SK-N-SH (cell line): ENCODE measurements around the gene TPCN2. TPM values are rescaled to one million over a fixed set of nuclear protein-coding genes. Genes with fewer than 3 reads are reported as not detected.
A peak's percentile ranks its signal among the peaks of the same experiment; 100 is the strongest.

Experiments
- CTCF ChIA-PET: fragments of 300-600, 350-600 bp; formaldehyde crosslinking; extraction: SDS; loops from one replicate; lab custom pipeline; 2021; lab: Yijun Ruan, JAX
- POLR2A ChIA-PET: fragments of 350-600 bp; sonication (Branson Sonifier 250); formaldehyde crosslinking; extraction: SDS; loops from one replicate; lab custom pipeline; 2020; ENCODE audit warnings: antibody characterized with exemption, inconsistent platforms; lab: Yijun Ruan, JAX
- DNase-seq: peaks from one replicate; pipeline ENCODE4 v3.0.0; 2012
- H2AFZ ChIP-seq: fragments of 200-600 bp; sonication (generic); 2 replicates; pipeline ENCODE4 v1.8.1; 2016; ENCODE audit warnings: antibody characterized with exemption, mild to moderate bottlenecking, low read depth
- H3F3A ChIP-seq: fragments of 200-600 bp; sonication (generic); replicated peaks from 2 replicates; pipeline ENCODE3; 2016; ENCODE audit warnings: antibody characterized with exemption, mild to moderate bottlenecking; ENCODE audit not compliant: insufficient read depth
- H3K27ac ChIP-seq, 2 experiments: fragments of 200-500 bp in 1 of 2; fragments of 200-600 bp in 1 of 2; sonication (Bioruptor generic) in 1 of 2; sonication (generic), shearing (Covaris generic) in 1 of 2; 2 replicates each; pipeline versions ENCODE4 v1.5.1 to v1.6.1; 2014 to 2016; ENCODE audit warnings: low read depth in 2 of 2, inconsistent platforms in 1 of 2, low read length in 1 of 2, mild to moderate bottlenecking in 1 of 2, mixed read lengths in 1 of 2
- H3K27me3 ChIP-seq: fragments of 200-600 bp; sonication (generic), shearing (Covaris generic); 2 replicates; pipeline ENCODE4 v1.6.1; 2016; ENCODE audit warnings: mixed run types; ENCODE audit not compliant: insufficient read depth
- H3K36me3 ChIP-seq, 2 experiments: fragments of 200-500 bp in 1 of 2; fragments of 200-600 bp in 1 of 2; sonication (Bioruptor generic) in 1 of 2; sonication (generic) in 1 of 2; replicated peaks in 1 of 2; 2 replicates each; pipeline versions ENCODE3 to v1.5.1; 2014 to 2016; ENCODE audit warnings: low read length in 1 of 2, mild to moderate bottlenecking in 1 of 2; ENCODE audit not compliant: insufficient read depth in 2 of 2, control insufficient read depth in 1 of 2
- H3K4me1 ChIP-seq, 2 experiments: fragments of 200-500 bp in 1 of 2; fragments of 200-600 bp in 1 of 2; sonication (Bioruptor generic) in 1 of 2; sonication (generic), shearing (Covaris generic) in 1 of 2; 2 replicates each; pipeline versions ENCODE4 v1.5.1 to v1.6.1; 2014 to 2016; ENCODE audit warnings: low read depth in 1 of 2, low read length in 1 of 2, mixed run types in 1 of 2; ENCODE audit not compliant: insufficient read depth in 2 of 2, control insufficient read depth in 1 of 2
- H3K4me2 ChIP-seq: fragments of 200-600 bp; sonication (generic), shearing (Covaris generic); 2 replicates; pipeline ENCODE4 v1.6.1; 2017; ENCODE audit warnings: mixed run types
- H3K4me3 ChIP-seq, 2 experiments: fragments of 200-500 bp in 1 of 2; fragments of 200-600 bp in 1 of 2; sonication (Bioruptor generic) in 1 of 2; sonication (generic), shearing (Covaris generic) in 1 of 2; 2 replicates each; pipeline versions ENCODE4 v1.5.1 to v1.8.1; 2014 to 2016; ENCODE audit warnings: low read depth in 2 of 2, inconsistent platforms in 1 of 2, low read length in 1 of 2, mild to moderate bottlenecking in 1 of 2, mixed read lengths in 1 of 2, moderate library complexity in 1 of 2
- H3K79me2 ChIP-seq: fragments of 200-600 bp; sonication (generic); 2 replicates; pipeline ENCODE4 v1.8.1; 2017; ENCODE audit warnings: mild to moderate bottlenecking; ENCODE audit not compliant: insufficient read depth
- H3K9ac ChIP-seq: fragments of 200-600 bp; sonication (generic); 2 replicates; pipeline ENCODE4 v1.6.1; 2017; ENCODE audit warnings: mixed run types
- H3K9me2 ChIP-seq: fragments of 200-600 bp; sonication (generic); 2 replicates; pipeline ENCODE4 v1.6.1; 2017; ENCODE audit warnings: mixed run types
- H3K9me3 ChIP-seq: fragments of 200-600 bp; sonication (generic); 2 replicates; pipeline ENCODE4 v1.6.1; 2017; ENCODE audit warnings: mixed run types, mild to moderate bottlenecking, moderate library complexity
- H4K20me1 ChIP-seq: fragments of 200-600 bp; sonication (generic); 2 replicates; pipeline ENCODE4 v1.6.1; 2017; ENCODE audit warnings: mild to moderate bottlenecking, mixed run types; ENCODE audit not compliant: insufficient read depth
- CHD2 ChIP-seq: fragments of 150-350 bp; IDR thresholded peaks from 2 replicates; pipeline ENCODE4 v1.6.1; 2018; ENCODE audit warnings: low read length; ENCODE audit not compliant: partially characterized antibody
- FOSL2 ChIP-seq: IDR thresholded peaks from 2 replicates; pipeline ENCODE4 v1.4.0; 2012; ENCODE audit warnings: low read depth, mild to moderate bottlenecking, moderate library complexity, borderline replicate concordance
- FOXJ3 ChIP-seq: sonication (generic); formaldehyde crosslinking; IDR thresholded peaks from 2 replicates; pipeline ENCODE4 v1.5.1; 2020; ENCODE audit warnings: mild to moderate bottlenecking, missing genetic modification reagents
- FOXM1 ChIP-seq: IDR thresholded peaks from 2 replicates; pipeline ENCODE4 v1.4.0; 2012; ENCODE audit warnings: low read depth, mild to moderate bottlenecking
- MEF2A ChIP-seq: IDR thresholded peaks from 2 replicates; pipeline ENCODE4 v1.4.0; 2012; ENCODE audit warnings: low read depth, borderline replicate concordance
- NFIC ChIP-seq: IDR thresholded peaks from 2 replicates; pipeline ENCODE4 v1.4.0; 2012; ENCODE audit warnings: borderline replicate concordance
- RAD21 ChIP-seq: IDR thresholded peaks from 2 replicates; pipeline ENCODE4 v1.6.1; 2012; ENCODE audit warnings: mild to moderate bottlenecking, low read length
- REST ChIP-seq: IDR thresholded peaks from 2 replicates; pipeline ENCODE4 v1.6.1; 2012; ENCODE audit warnings: mild to moderate bottlenecking, low read depth, low read length, moderate library complexity
- SIN3A ChIP-seq: IDR thresholded peaks from 2 replicates; pipeline ENCODE4 v1.6.1; 2012; ENCODE audit warnings: low read depth, mild to moderate bottlenecking, low read length, moderate library complexity, borderline replicate concordance
- TEAD4 ChIP-seq: IDR thresholded peaks from 2 replicates; pipeline ENCODE4 v1.4.0; 2012; ENCODE audit warnings: mild to moderate bottlenecking, borderline replicate concordance; ENCODE audit not compliant: insufficient read depth
- USF1 ChIP-seq: IDR thresholded peaks from 2 replicates; pipeline ENCODE4 v1.4.0; 2012; ENCODE audit warnings: low read depth, borderline replicate concordance
- ZBTB33 ChIP-seq: IDR thresholded peaks from 2 replicates; pipeline ENCODE4 v1.4.0; 2012; ENCODE audit warnings: low read depth, borderline replicate concordance
- WGBS: methylation state at CpG from one replicate; pipeline ENCODE4 v1.1.6; 2017; ENCODE audit warnings: low lambda C conversion rate; 5-methylcytosine and 5-hydroxymethylcytosine counted together
- polyA plus RNA-seq, 3 experiments: library from polyadenylated mRNA; depleted of rRNA; stranded (reverse); fragments of >200 nt; gene quantifications; 2 replicates each; pipeline ENCODE4 v1.2.3, GENCODE V29; 2012

The TPCN2 gene
- polyA plus RNA-seq, 1 of the 3 experiments (the other 2 are of a cell fraction): 8.7 TPM

- DNase-seq: no peak
- peak overlapping the region in 1 of 2 experiments; percentile 98; a peak in 2 of 4 replicates for H3K27ac ChIP-seq
- CTCF ChIA-PET: interaction anchor here (1.0 to 4.8 kb wide), 6 partner anchors 14 to 58 kb away, joined by 3 to 29 read pairs (median 6); no protein-coding TSS in a partner anchor
- no peaks in the 10 kb centered on the region for H3F3A ChIP-seq
- H3K4me3 ChIP-seq: no peak overlapping the region
- no peak overlapping the region for H3K9ac ChIP-seq
- H3K36me3 ChIP-seq: no peaks in the 10 kb centered on the region
- TF ChIP-seq RAD21 (no peak), SIN3A (no peak), CHD2 (no peak), MEF2A (no peak), USF1 (no peak), FOXJ3 (CRISPR knock-in tag) (no peak), FOSL2 (no peak), TEAD4 (no peak), REST (no peak), NFIC (no peak), FOXM1 (no peak), ZBTB33 (no peak)
- no peaks in the 10 kb centered on the region for H3K9me2 ChIP-seq
- H3K9me3 ChIP-seq: no peaks in the 10 kb centered on the region
- H3K4me2 ChIP-seq: no peak overlapping the region
- no peak overlapping the region for H2AFZ ChIP-seq
- H3K27me3 ChIP-seq: no peaks in the 10 kb centered on the region
- H3K79me2 ChIP-seq: no peaks in the 10 kb centered on the region
- WGBS: 84% methylated on average over 8 of the region's 13 CpGs
- H4K20me1 ChIP-seq: no peaks in the 10 kb centered on the region
- peaks cover 11 to 36% of the 10 kb centered on the region in 2 experiments; a peak in 2 of 4 replicates for H3K4me1 ChIP-seq
- POLR2A ChIA-PET: interaction anchor here (0.8 kb wide), 1 partner anchor 28 kb away, joined by 3 read pairs; no protein-coding TSS in a partner anchor
These were observed 107.5 kb downstream of the TPCN2 start for GRCh38 chr11:69156235-69156639.
